CD4-positive, alpha-beta T cell treated with Interleukin-15 for 4 hours (primary cell): ENCODE results near the gene SLC38A7.
"Not testable (repeated sequence)": the region's sequence is repeated elsewhere in the genome, so short reads cannot be mapped to it uniquely, and the experiment has no call there.

Experiments
- DNase-seq: peaks from one replicate; pipeline ENCODE4 v3.0.0-alpha.2; 2020; ENCODE audit warnings: low spot score

SLC38A7 gene

GRCh38 chr16:58678269-58678668 lies 6.3 kb downstream of the SLC38A7 start:
- no peak for DNase-seq

DNA sequence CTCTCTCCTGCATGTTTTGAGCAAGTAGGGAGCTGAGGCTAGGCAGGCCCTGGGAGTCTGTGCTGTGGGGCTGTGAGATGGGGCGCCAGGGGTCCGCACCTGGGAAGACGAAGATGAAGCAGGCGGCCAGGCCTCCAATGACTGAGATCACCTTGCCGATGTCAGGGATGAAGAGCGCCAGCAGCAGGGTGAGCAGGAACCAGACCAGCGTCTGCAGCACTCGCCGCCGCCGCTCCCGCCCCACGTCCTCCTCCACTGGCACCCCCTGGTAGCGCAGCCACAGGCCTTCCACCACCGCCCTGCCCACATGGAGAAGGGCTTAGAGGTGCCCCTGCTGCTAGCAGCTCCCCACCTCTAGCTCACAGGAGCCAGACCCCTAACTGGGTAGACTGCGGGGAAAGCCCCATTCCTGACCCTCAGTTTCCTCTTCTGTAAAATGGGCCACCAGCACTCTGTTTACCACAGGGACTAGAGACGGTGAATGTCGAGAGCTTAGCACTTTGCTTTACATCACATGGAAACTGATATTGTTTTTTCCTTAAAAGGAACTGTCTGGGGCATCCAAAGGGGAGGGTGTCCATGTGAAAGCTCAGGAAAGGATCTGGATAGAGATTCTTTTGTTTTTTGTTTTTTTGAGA lies 13.5 kb downstream of the SLC38A7 start:
- DNase-seq = no peak

DNA sequence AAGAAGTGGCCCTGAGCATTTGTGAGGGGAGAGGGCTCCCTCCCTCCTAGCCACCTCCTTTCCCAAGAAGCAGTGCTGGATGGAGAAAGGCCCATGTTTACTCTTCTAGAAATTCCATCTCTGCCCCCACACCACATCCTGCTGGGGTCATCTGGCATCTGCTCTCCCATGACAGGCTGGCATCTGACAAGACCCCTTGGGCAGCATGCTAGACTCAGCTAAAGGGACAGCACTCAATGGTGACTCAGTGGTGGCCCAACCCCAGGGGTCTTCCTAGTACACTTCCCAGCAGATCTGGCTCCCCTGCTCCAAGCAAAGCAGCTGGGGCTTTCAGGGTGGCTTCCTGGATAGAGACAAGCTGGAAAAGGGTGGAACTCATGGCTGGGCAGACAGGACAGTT lies 14.4 kb downstream of the SLC38A7 start:
- DNase-seq = no peak

GRCh38 chr16:58665200-58665599 lies 19.4 kb downstream of the SLC38A7 start:
- no peak for DNase-seq

DNA sequence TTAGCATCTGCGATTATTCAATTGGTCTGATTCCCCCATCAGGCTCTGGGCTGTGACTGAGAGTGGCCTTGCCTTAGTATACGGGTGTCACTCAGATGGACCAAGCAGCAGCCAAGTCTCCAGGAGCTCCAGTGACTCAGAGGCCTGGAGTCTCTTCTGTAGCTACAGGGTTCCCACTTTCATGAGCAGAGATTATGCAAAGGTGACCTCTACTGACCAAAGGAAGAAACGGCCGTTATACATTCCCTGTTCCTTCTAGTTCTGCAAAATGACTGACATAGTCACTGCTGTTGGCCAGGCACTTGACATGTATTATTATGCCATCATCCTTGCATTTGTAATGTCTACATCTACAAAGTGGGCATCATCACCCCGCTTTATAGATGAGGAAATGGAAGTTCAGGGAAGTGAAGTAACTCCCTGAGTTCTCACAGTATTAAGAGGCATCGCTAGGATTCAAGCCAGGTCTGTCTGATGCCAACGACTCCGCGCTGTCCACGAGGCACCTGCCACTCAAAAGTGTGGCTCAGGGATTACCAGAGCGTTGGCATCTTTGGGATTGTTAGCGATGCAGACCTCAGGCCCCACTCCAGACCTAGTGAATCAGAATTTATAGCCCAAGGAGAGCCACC lies 23.3 kb downstream of the SLC38A7 start:
- DNase-seq = peak; percentile 34

GRCh38 chr16:58659911-58660310 lies 24.7 kb downstream of the SLC38A7 start:
- not testable (repeated sequence) for DNase-seq

- no peak for DNase-seq
These were observed 25.8 kb downstream of the SLC38A7 start for GRCh38 chr16:58658796-58659211.

DNA sequence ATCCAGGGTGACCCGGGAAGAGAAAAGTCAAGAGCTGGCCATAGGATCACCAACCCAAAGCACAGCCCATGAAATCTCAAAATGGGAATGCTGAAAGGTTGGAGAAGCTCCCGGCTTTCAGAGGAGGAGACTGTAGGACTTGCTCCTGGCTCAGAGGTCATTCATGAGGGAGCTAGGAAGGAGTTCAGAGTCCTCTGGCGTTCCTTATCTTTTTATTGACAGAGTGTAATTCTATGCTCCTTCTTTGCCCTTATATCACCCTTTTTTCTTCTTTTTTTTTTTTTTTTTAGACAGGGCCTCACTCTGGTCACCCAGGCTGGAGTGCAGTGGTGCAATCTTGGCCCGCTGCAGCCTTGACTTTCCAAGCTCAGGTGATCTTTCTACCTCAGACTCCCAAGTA lies 27.7 kb downstream of the SLC38A7 start:
- DNase-seq = no peak

DNA sequence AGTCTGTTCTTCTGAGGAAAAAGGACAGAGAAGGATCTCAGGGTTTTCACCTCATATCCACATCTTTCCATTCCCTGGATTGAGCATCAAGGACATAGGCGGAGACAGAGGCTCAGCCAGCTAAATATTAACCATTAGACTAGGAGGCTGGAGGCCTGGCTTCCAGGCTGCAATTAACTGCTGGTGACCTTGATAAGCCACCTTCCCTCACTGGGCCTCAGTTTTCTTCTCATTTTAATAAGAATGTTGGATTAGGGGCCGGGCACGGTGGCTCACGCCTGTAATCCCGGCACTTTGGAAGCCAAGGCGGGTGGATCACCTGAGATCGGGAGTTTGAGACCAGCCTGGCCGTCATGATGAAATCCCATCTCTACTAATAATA lies 29.4 kb downstream of the SLC38A7 start:
- DNase-seq = no peak

GRCh38 chr16:58654560-58655214 lies 29.9 kb downstream of the SLC38A7 start:
- no peak for DNase-seq

GRCh38 chr16:58652741-58653140 lies 31.8 kb downstream of the SLC38A7 start:
- DNase-seq = no peak

DNA sequence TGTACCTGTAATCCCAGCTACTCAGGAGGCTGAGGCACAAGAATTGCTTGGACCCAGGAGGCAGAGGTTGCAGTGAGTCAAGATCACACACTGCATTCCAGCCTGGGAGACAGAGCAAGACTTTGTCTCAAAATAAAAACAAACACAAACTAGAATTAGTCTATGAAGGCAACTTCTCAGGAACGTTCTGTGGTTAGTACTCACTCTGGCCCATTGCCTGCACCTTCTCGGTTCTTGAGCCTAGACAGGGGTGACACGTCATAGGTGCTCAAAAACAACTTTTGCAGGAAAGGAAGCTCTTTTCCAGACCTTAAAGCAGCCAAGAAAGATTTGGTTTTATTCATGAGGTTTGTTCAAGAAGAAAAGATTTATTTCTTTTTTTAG lies 32.6 kb downstream of the SLC38A7 start:
- no peak for DNase-seq

- DNase-seq = no peak
These were observed 34.9 kb downstream of the SLC38A7 start for GRCh38 chr16:58649707-58650106.

GRCh38 chr16:58647107-58647506 lies 37.5 kb downstream of the SLC38A7 start:
- no peak for DNase-seq

DNA sequence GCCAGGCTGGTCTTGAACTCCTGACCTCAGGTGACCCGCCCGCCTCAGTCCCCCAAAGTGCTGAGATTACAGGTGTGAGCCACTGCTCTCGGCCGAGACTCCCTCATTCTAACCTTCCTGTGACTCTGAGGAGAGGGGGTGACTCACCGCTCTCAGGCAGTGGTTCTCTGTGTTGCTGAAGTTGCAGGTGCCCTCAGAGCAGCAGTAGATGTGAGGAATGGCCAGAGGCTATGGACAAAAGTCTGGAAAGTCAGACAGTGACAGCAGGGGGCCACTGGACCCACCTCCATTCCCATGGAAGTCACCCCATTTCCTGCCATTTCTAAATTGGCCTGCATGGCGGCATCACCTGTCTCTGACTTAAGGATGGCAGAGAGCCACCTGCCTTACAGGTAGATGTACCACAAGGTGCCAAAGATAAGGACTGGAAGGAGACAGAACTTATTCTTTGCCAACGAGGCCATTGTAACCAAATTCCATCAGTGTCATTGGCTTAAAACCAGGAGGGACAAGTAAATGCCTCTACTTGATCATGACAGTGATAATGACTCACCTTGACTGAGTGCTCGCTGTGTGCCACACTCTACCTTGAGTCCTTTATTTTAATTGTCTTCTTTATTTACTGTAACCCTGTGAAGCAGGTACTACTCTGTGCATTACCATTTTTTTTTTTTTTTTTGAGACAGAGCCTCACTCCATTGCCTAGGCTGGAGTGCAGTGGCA lies 39.6 kb downstream of the SLC38A7 start:
- no peak for DNase-seq

- no peak for DNase-seq
These were observed 40.5 kb downstream of the SLC38A7 start for GRCh38 chr16:58644108-58644507.

GRCh38 chr16:58640949-58641348 lies 43.6 kb downstream of the SLC38A7 start:
- no peak for DNase-seq

DNA sequence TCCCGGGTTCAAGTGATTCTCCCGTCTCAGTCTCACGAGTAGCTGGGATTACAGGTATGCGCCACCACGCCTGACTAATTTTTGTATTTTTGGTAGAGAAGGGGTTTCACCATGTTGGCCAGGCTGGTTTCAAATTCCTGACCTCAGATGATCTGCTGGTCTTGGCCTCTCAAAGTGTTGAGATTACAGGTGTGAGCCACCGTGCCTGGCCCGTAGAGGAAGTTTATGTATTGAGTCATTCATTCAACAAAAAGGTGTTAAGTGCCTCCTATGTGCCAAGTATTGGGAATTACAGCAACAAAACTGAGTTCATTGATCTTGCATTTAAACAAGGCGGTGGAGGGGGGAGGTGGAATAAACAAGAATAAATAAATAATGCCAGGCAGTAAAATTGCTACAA lies 44.7 kb downstream of the SLC38A7 start:
- DNase-seq = no peak

- no peak for DNase-seq
These were observed 45.3 kb downstream of the SLC38A7 start for GRCh38 chr16:58639230-58639629.

- DNase-seq = no peak
These were observed 46.2 kb downstream of the SLC38A7 start for GRCh38 chr16:58638148-58639036.

DNA sequence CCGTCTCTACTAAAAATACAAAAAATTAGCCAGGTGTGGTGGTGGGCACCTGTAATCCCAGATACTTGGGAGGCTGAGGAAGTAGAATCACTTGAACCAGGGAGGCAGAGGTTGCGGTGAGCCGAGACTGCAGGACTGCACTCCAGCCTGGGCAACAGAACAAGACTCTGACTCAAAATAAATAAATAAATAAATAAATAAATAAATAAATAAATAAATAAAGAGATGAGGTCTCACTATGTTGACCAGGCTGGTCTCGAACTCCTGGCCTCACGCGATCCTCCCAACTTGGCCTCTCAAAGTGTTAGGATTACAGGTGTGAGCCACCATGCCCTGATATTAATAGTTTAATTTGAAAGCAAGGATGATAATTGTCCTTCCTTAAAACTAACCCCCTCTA lies 47.5 kb downstream of the SLC38A7 start:
- DNase-seq = not testable (repeated sequence)

DNA sequence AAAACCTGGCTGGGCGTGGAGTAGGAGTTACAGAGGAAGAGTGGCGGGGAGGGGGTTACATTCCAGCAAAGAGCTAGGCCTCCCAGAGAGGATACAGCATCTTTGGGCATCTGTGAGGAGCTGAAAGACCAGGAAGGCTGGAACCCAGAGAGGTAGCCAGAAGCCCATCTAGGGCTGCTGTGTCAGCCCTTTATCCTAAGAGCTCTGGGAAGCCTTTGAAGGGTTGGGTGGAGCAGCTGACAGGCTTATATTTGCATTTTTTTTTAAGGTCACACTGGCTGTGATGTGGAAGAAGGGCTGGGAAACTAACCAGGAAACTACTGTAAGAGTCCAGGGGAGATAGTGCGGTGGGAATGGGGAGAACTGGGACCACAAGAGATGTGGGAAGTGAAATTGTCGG lies 48.1 kb downstream of the SLC38A7 start:
- no peak for DNase-seq
